HFFc6 (cell line): ENCODE measurements around the gene FAF1. TPM values are rescaled to one million over a fixed set of nuclear protein-coding genes. Genes with fewer than 3 reads are reported as not detected.

Experiments
- DNase-seq: peaks from one replicate; pipeline ENCODE4 v3.0.0-alpha.2; 2018
- H3K27ac Mint-ChIP-seq: 2 replicates; pipeline ENCODE4 v1.8.0; 2020; ENCODE audit warnings: mild to moderate bottlenecking, mixed read lengths
- H3K27me3 Mint-ChIP-seq: 2 replicates; pipeline ENCODE4 v1.8.0; 2021; ENCODE audit warnings: mild to moderate bottlenecking, moderate library complexity, mixed read lengths; ENCODE audit not compliant: insufficient read depth
- H3K36me3 Mint-ChIP-seq: 2 replicates; pipeline ENCODE4 v1.8.0; 2021; ENCODE audit warnings: low read depth, mixed read lengths
- H3K4me1 Mint-ChIP-seq: 2 replicates; pipeline ENCODE4 v1.8.0; 2020; ENCODE audit warnings: low read depth, mixed read lengths
- H3K4me3 Mint-ChIP-seq: 2 replicates; pipeline ENCODE4 v1.8.0; 2020; ENCODE audit warnings: mild to moderate bottlenecking, moderate library complexity, mixed read lengths
- H3K9me3 Mint-ChIP-seq: 2 replicates; pipeline ENCODE4 v1.8.0; 2020; ENCODE audit warnings: mild to moderate bottlenecking, mixed read lengths
- CTCF ChIP-seq: fragments of 200-600 bp; sonication (generic); IDR thresholded peaks from 2 replicates; pipeline ENCODE4 v1.5.0; 2021; ENCODE audit warnings: antibody characterized with exemption, mild to moderate bottlenecking
- total RNA-seq, 6 experiments: library from RNA; stranded (reverse); fragmentation: NEBNext Ultra II Directional; extraction: Animal tissue kit (Norgen Biotek cat#: 25700); gene quantifications; 2 replicates in 1 of 6; 3 replicates in 5 of 6; pipeline ENCODE4 v1.2.3, GENCODE V29; 2021

The FAF1 gene
- total RNA-seq, 6 experiments from 2014 or later, result 60.1 to 79.1 (median 67.8) TPM

GRCh38 chr1:50517488-50517887 is 442.6 kb downstream of the FAF1 start:
- Mint-ChIP-seq H3K27me3 (no peaks in the 10 kb centered on the region), H3K9me3 (no peaks in the 10 kb centered on the region), H3K4me3 (no peak overlapping the region), H3K4me1 (no peaks in the 10 kb centered on the region), H3K36me3 (peaks cover 6% of the 10 kb centered on the region; the same call in 1 of the 2 replicates), H3K27ac (no peak overlapping the region)
- no peak for DNase-seq
- TF ChIP-seq CTCF, result no peak

- TF ChIP-seq CTCF, result no peak
- H3K27ac Mint-ChIP-seq, result no peak overlapping the region
- no peaks in the 10 kb centered on the region for H3K9me3 Mint-ChIP-seq
- no peaks in the 10 kb centered on the region for H3K4me1 Mint-ChIP-seq
- no peaks in the 10 kb centered on the region for H3K27me3 Mint-ChIP-seq
- no peak overlapping the region for H3K4me3 Mint-ChIP-seq
- no peak for DNase-seq
- peaks cover 16% of the 10 kb centered on the region; the same call in 1 of the 2 replicates for H3K36me3 Mint-ChIP-seq
Observed at GRCh38 chr1:50516056-50516455, 444.0 kb downstream of the FAF1 start.

GRCh38 chr1:50508040-50508586 is 452.0 kb downstream of the FAF1 start:
- H3K4me1 Mint-ChIP-seq, result no peaks in the 10 kb centered on the region
- no peaks in the 10 kb centered on the region for H3K9me3 Mint-ChIP-seq
- DNase-seq, result no peak
- no peak overlapping the region for H3K27ac Mint-ChIP-seq
- H3K4me3 Mint-ChIP-seq, result no peak overlapping the region
- peaks cover 35% of the 10 kb centered on the region for H3K36me3 Mint-ChIP-seq
- no peak for TF ChIP-seq CTCF
- H3K27me3 Mint-ChIP-seq, result no peaks in the 10 kb centered on the region

- Mint-ChIP-seq H3K9me3 (no peaks in the 10 kb centered on the region), H3K36me3 (peaks cover 20% of the 10 kb centered on the region), H3K27me3 (no peaks in the 10 kb centered on the region), H3K4me1 (no peaks in the 10 kb centered on the region), H3K27ac (no peak overlapping the region), H3K4me3 (no peak overlapping the region)
- no peak for TF ChIP-seq CTCF
- DNase-seq, result no peak
Observed at GRCh38 chr1:50505427-50505826, 454.6 kb downstream of the FAF1 start.

- no peaks in the 10 kb centered on the region for H3K4me1 Mint-ChIP-seq
- no peak overlapping the region for H3K4me3 Mint-ChIP-seq
- TF ChIP-seq CTCF, result no peak
- no peaks in the 10 kb centered on the region for H3K9me3 Mint-ChIP-seq
- no peak overlapping the region for H3K27ac Mint-ChIP-seq
- DNase-seq, result no peak
- H3K36me3 Mint-ChIP-seq, result peaks cover 20% of the 10 kb centered on the region
- no peaks in the 10 kb centered on the region for H3K27me3 Mint-ChIP-seq
Observed at GRCh38 chr1:50503515-50503914, 456.6 kb downstream of the FAF1 start.

GRCh38 chr1:50502147-50502546 is 457.9 kb downstream of the FAF1 start:
- Mint-ChIP-seq H3K27ac (no peak overlapping the region), H3K36me3 (peaks cover 32% of the 10 kb centered on the region), H3K4me3 (no peak overlapping the region), H3K9me3 (peaks cover 8% of the 10 kb centered on the region), H3K27me3 (no peaks in the 10 kb centered on the region), H3K4me1 (no peaks in the 10 kb centered on the region)
- TF ChIP-seq CTCF, result no peak
- DNase-seq, result no peak
